Hepatocyte (in vitro differentiated cells): ENCODE results near the gene COG4. TPM values are rescaled to one million over a fixed set of nuclear protein-coding genes. Genes with fewer than 3 reads are reported as not detected.

Source experiments
- DNase-seq: peaks from one replicate; pipeline ENCODE4 v3.0.0-alpha.2; 2016; ENCODE audit warnings: low spot score
- H2AFZ ChIP-seq: fragments of 200-600 bp; sonication (generic); 2 replicates; pipeline ENCODE4 v1.6.0; 2016; ENCODE audit warnings: antibody characterized with exemption, mild to moderate bottlenecking
- H3K27ac ChIP-seq: fragments of 200-600 bp; sonication (generic); 2 replicates; pipeline ENCODE4 v1.5.1; 2016; ENCODE audit warnings: mild to moderate bottlenecking
- H3K27me3 ChIP-seq: fragments of 200-600 bp; sonication (generic); 2 replicates; pipeline ENCODE4 v1.6.1; 2016
- H3K36me3 ChIP-seq: fragments of 200-600 bp; sonication (generic); replicated peaks from 2 replicates; pipeline ENCODE4 v1.5.1; 2016; ENCODE audit warnings: low read depth; ENCODE audit not compliant: insufficient read depth
- H3K4me1 ChIP-seq: fragments of 200-600 bp; sonication (generic); 2 replicates; pipeline ENCODE4 v1.5.1; 2016; ENCODE audit warnings: mild to moderate bottlenecking, moderate library complexity; ENCODE audit not compliant: insufficient read depth
- H3K4me2 ChIP-seq: fragments of 200-600 bp; sonication (generic); 2 replicates; pipeline ENCODE4 v1.6.0; 2016
- H3K4me3 ChIP-seq: fragments of 200-600 bp; sonication (generic); 2 replicates; pipeline ENCODE4 v1.5.1; 2016; ENCODE audit warnings: mild to moderate bottlenecking
- H3K79me2 ChIP-seq: fragments of 200-600 bp; sonication (generic); 2 replicates; pipeline ENCODE4 v1.6.0; 2017; ENCODE audit warnings: mild to moderate bottlenecking
- H3K9me2 ChIP-seq: fragments of 200-600 bp; sonication (generic); replicated peaks from 2 replicates; pipeline ENCODE4 v1.6.0; 2017; ENCODE audit warnings: mild to moderate bottlenecking; ENCODE audit not compliant: insufficient read depth
- H3K9me3 ChIP-seq: fragments of 200-600 bp; sonication (generic); 2 replicates; pipeline ENCODE4 v1.5.1; 2016; ENCODE audit warnings: low read depth, mild to moderate bottlenecking
- H4K20me1 ChIP-seq: fragments of 200-600 bp; sonication (generic); 2 replicates; pipeline ENCODE4 v1.6.0; 2016; ENCODE audit warnings: mild to moderate bottlenecking; ENCODE audit not compliant: insufficient read depth, poor library complexity, severe bottlenecking
- EZH2 ChIP-seq: fragments of 200-600 bp; sonication (generic); IDR thresholded peaks from 2 replicates; pipeline ENCODE4 v1.6.1; 2016; ENCODE audit warnings: antibody characterized with exemption, mild to moderate bottlenecking, borderline replicate concordance
- EZH2phosphoT487 ChIP-seq: fragments of 200-600 bp; sonication (generic); IDR thresholded peaks from one replicate; pipeline ENCODE4 v1.6.1; 2018; ENCODE audit warnings: antibody characterized with exemption, mild to moderate bottlenecking, low read depth, moderate library complexity; ENCODE audit not compliant: unreplicated experiment, severe bottlenecking
- WGBS: methylation state at CpG from one replicate; pipeline ENCODE4 v1.1.6; 2016; ENCODE audit warnings: low lambda C conversion rate; ENCODE audit errors: missing lambda C conversion rate; 5-methylcytosine and 5-hydroxymethylcytosine counted together
- polyA plus RNA-seq: library from polyadenylated mRNA; unstranded; fragments of >200 nt; fragmentation: Nextera tagmentation; extraction: Ambion mirVana; gene quantifications from 2 replicates; pipeline ENCODE4 v1.2.1, GENCODE V29; 2016
- total RNA-seq: library from RNA; depleted of rRNA; stranded (reverse); fragments of >200 nt; gene quantifications from 2 replicates; pipeline ENCODE4 v1.2.3, GENCODE V29; 2014
- TF ChIP-seq, protein P1 (sequence below): fragments of 200-600 bp; sonication (generic); IDR thresholded peaks from 2 replicates; pipeline ENCODE4 v1.5.1; 2016; ENCODE audit warnings: antibody characterized with exemption, mild to moderate bottlenecking; ENCODE audit not compliant: poor library complexity

The COG4 gene
- total and polyA plus RNA-seq, 2 experiments from 2014 or later = 45.9 to 48.9 TPM

DNA sequence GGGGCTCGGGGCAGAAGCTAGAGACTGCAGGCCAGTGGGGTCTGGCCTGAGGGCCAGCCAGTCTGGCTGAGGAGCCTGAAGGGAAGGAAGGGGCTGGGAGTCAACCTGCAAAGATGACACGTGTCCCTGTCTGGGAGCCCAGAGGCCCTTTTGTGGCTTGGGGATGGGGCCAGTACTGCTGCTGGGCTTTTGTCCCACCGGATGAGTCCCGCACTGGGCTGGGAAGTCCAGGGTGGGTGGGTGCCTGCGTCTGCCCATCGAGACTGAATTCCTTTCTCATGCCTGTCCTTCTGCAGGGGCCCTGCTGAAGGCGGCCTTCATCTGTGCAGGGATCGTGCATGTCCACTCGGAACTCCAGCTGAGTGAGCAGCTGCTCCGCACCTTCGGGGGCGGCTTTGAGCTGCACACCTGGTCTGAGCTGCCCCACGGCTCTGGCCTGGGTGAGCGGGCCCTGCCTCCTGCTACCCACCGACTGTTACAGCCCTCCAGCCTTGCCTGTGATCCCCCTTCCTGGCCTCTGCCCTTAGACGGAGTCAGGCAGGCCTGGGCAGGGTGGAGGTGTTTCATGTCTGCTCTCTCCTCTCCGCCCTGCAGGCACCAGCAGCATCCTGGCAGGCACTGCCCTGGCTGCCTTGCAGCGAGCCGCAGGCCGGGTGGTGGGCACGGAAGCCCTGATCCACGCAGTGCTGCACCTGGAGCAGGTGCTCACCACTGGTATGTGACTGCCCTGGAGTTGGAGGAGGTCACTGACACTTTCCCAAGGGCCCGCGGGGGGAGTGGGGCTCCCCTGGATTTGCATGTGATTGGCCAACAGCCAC, 48.1 kb downstream of the COG4 start:
- Histone ChIP-seq H3K27me3 (no peaks in the 10 kb centered on the region), H3K9me3 (no peaks in the 10 kb centered on the region), H3K9me2 (no peaks in the 10 kb centered on the region), H3K4me3 (no peak overlapping the region), H3K4me2 (no peak overlapping the region), H3K36me3 (no peaks in the 10 kb centered on the region), H4K20me1 (no peaks in the 10 kb centered on the region), H3K79me2 (no peaks in the 10 kb centered on the region), H2AFZ (no peak overlapping the region), H3K4me1 (peaks cover 3% of the 10 kb centered on the region), H3K27ac (no peak overlapping the region)
- 88% methylated on average over 24 of the region's 24 CpGs for WGBS
- no peak for DNase-seq
- no peak for TF ChIP-seq EZH2
- no peak for TF ChIP-seq EZH2phosphoT487
- TF ChIP-seq, protein P1, sequence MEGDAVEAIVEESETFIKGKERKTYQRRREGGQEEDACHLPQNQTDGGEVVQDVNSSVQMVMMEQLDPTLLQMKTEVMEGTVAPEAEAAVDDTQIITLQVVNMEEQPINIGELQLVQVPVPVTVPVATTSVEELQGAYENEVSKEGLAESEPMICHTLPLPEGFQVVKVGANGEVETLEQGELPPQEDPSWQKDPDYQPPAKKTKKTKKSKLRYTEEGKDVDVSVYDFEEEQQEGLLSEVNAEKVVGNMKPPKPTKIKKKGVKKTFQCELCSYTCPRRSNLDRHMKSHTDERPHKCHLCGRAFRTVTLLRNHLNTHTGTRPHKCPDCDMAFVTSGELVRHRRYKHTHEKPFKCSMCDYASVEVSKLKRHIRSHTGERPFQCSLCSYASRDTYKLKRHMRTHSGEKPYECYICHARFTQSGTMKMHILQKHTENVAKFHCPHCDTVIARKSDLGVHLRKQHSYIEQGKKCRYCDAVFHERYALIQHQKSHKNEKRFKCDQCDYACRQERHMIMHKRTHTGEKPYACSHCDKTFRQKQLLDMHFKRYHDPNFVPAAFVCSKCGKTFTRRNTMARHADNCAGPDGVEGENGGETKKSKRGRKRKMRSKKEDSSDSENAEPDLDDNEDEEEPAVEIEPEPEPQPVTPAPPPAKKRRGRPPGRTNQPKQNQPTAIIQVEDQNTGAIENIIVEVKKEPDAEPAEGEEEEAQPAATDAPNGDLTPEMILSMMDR = no peak

DNA sequence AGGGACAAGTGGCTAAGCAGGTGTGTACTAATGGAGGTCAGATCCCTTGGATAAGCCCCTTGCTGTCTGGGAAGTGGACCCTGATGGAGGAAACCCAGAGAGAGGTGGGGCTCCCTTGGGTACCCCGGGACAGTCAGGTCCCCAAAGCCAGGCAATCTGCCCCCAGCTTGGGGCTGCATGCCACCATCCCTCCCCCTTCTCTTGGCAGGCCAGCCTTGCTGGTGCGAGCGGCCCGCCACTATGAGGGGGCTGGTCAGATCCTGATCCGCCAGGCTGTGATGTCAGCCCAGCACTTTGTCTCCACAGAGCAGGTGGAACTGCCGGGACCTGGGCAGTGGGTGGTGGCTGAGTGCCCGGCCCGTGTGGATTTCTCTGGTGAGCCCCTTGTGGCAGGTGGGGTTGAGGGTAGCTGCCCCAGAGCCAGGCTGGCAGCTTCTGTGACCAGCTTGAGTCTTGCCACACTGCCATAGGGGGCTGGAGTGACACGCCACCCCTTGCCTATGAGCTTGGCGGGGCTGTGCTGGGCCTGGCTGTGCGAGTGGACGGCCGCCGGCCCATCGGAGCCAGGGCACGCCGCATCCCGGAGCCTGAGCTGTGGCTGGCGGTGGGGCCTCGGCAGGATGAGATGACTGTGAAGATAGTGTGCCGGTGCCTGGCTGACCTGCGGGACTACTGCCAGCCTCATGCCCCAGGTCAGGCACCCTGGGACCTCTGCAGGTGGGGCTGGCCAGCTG, 48.9 kb downstream of the COG4 start:
- no peaks in the 10 kb centered on the region for H3K36me3 ChIP-seq
- DNase-seq = no peak
- H3K9me2 ChIP-seq = no peaks in the 10 kb centered on the region
- no peak overlapping the region for H3K4me2 ChIP-seq
- no peaks in the 10 kb centered on the region for H3K79me2 ChIP-seq
- H2AFZ ChIP-seq = no peak overlapping the region
- no peaks in the 10 kb centered on the region for H3K27me3 ChIP-seq
- no peaks in the 10 kb centered on the region for H4K20me1 ChIP-seq
- H3K4me1 ChIP-seq = peaks cover 3% of the 10 kb centered on the region
- H3K4me3 ChIP-seq = no peak overlapping the region
- no peak for TF ChIP-seq EZH2phosphoT487
- TF ChIP-seq, protein P1 = no peak
- TF ChIP-seq EZH2 = no peak
- no peak overlapping the region for H3K27ac ChIP-seq
- no peaks in the 10 kb centered on the region for H3K9me3 ChIP-seq
- 92% methylated on average over 22 of the region's 22 CpGs for WGBS

DNA sequence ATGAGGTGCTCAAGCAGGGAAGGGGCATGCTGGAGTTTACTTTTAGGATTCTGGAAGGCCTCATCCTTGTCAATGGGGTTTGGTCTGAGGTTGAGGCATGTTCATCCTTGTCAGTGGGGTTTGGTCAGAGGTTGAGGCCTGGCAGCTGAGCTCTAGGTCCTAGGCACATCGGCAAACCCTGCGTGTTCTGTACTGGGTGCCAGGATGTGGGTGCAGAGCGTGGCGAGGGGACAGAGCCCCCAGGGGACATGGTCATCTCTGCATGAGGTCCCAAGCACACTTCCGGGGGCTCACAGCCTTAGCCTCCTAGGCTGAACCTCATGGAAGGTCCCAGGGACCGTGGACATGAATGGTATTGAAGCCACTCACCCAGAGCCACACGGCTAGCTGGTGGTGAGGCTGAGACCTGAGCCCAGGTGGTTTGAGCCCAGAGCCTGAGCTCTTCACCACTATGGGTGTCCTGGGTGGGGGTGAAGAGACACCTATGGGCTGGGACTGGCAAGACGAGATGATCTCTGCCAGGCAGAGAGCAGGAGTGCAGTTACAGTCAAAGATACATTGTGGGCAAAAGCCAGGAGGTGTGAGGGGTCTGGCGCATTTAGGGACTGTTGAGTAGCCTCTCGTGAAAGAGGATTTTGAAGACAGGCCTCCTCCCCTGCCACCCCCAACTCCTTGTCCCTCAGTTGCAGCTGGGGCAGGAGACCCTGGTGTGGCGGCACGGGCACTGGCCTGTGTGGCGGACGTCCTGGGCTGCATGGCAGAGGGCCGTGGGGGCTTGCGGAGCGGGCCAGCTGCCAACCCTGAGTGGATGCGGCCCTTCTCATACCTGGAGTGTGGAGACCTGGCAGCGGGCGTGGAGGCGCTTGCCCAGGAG, 49.7 kb downstream of the COG4 start:
- Histone ChIP-seq H3K27ac (no peak overlapping the region), H3K9me3 (no peaks in the 10 kb centered on the region), H3K27me3 (no peaks in the 10 kb centered on the region), H3K36me3 (no peaks in the 10 kb centered on the region), H3K4me3 (no peak overlapping the region), H2AFZ (no peak overlapping the region), H3K9me2 (no peaks in the 10 kb centered on the region), H3K4me2 (no peak overlapping the region), H3K4me1 (peaks cover 3% of the 10 kb centered on the region), H4K20me1 (no peaks in the 10 kb centered on the region), H3K79me2 (no peaks in the 10 kb centered on the region)
- no peak for TF ChIP-seq EZH2phosphoT487
- no peak for TF ChIP-seq EZH2
- TF ChIP-seq, protein P1 = no peak
- WGBS = 95% methylated on average over 21 of the region's 21 CpGs
- DNase-seq = no peak
